Endothelial cell of umbilical vein (primary cell): ENCODE measurements around the gene SERTAD1. TPM values are rescaled to one million over a fixed set of nuclear protein-coding genes. Genes with fewer than 3 reads are reported as not detected.

ENCODE experiments used
- BruUV-seq: library from RNA; stranded (reverse); fragments of 400-500 nt; replicated peaks from 2 replicates; lab custom pipeline; 2021; lab: Mats Ljungman, UMichigan
- CTCF ChIA-PET: fragments of 300-600, 350-600 bp; sonication (Branson Sonifier 250); formaldehyde crosslinking; loops from one replicate; lab custom pipeline; 2021; ENCODE audit warnings: antibody characterized with exemption, inconsistent platforms; lab: Charles Lee
- POLR2A ChIA-PET: fragments of 300-600, 350-600 bp; sonication (Branson Sonifier 250); formaldehyde crosslinking; loops from one replicate; lab custom pipeline; 2021; ENCODE audit warnings: antibody characterized with exemption, inconsistent platforms; lab: Charles Lee
- DNase-seq: peaks from one replicate; pipeline ENCODE4 v3.0.0-alpha.2; 2011; ENCODE audit warnings: low read depth, low spot score
- FAIRE-seq: peaks from 2 replicates; lab custom pipeline; 2011; peaks lifted over from hg19 to GRCh38; lab: Jason Lieb, UNC
- H2AFZ ChIP-seq: 2 replicates; pipeline ENCODE4 v1.6.0; 2012; ENCODE audit warnings: low read depth, low read length, control low read depth, inconsistent platforms
- H3K27ac ChIP-seq: 2 replicates; pipeline ENCODE4 v1.5.1; 2011; ENCODE audit warnings: low read depth, mild to moderate bottlenecking, control low read depth, low read length, moderate library complexity; ENCODE audit not compliant: insufficient read depth
- H3K27me3 ChIP-seq, 2 experiments: 2 replicates each; pipeline versions ENCODE4 v1.6.0 to v1.6.1; 2011; ENCODE audit warnings: low read length in 2 of 2, mixed read lengths in 1 of 2; ENCODE audit not compliant: control insufficient read depth in 2 of 2, insufficient read depth in 2 of 2
- H3K36me3 ChIP-seq, 2 experiments: 2 replicates in 1 of 2; 3 replicates in 1 of 2; pipeline ENCODE4 v1.5.1; 2011; ENCODE audit warnings: low read length in 2 of 2, mild to moderate bottlenecking in 1 of 2, moderate library complexity in 1 of 2; ENCODE audit not compliant: control insufficient read depth in 2 of 2, insufficient read depth in 2 of 2; ENCODE audit errors: extremely low read depth in 1 of 2
- H3K4me1 ChIP-seq: 3 replicates; pipeline ENCODE4 v1.5.1; 2011; ENCODE audit warnings: mild to moderate bottlenecking, low read length; ENCODE audit not compliant: control insufficient read depth, insufficient read depth; ENCODE audit errors: extremely low read depth
- H3K4me2 ChIP-seq: 2 replicates; pipeline ENCODE4 v1.6.1; 2011; ENCODE audit warnings: low read length, control low read depth, mixed read lengths; ENCODE audit not compliant: insufficient read depth
- H3K4me3 ChIP-seq, 3 experiments: fragments of 200-600 bp in 1 of 3; sonication (generic), shearing (Covaris generic) in 1 of 3; replicated peaks in 1 of 3; 2 replicates each; pipeline ENCODE4 v1.5.1; 2011 to 2016; ENCODE audit warnings: control low read depth in 3 of 3, low read length in 3 of 3, mild to moderate bottlenecking in 2 of 3, inconsistent platforms in 1 of 3, low read depth in 1 of 3, moderate library complexity in 1 of 3; ENCODE audit not compliant: insufficient read depth in 1 of 3
- H3K79me2 ChIP-seq: 2 replicates; pipeline ENCODE4 v1.6.0; 2012; ENCODE audit warnings: low read length, inconsistent platforms; ENCODE audit not compliant: control insufficient read depth, insufficient read depth
- H3K9ac ChIP-seq: replicated peaks from 2 replicates; pipeline ENCODE3; 2011; ENCODE audit warnings: low read length, control low read depth; ENCODE audit not compliant: insufficient read depth; ENCODE audit errors: extremely low read depth
- H3K9me1 ChIP-seq: replicated peaks from 3 replicates; pipeline ENCODE4 v1.6.0; 2011; ENCODE audit warnings: mild to moderate bottlenecking, low read length; ENCODE audit not compliant: control insufficient read depth, insufficient read depth; ENCODE audit errors: extremely low read depth
- H3K9me3 ChIP-seq: replicated peaks from 2 replicates; pipeline ENCODE4 v1.5.1; 2012; ENCODE audit warnings: low read length, inconsistent platforms; ENCODE audit not compliant: control insufficient read depth, insufficient read depth
- H4K20me1 ChIP-seq: replicated peaks from 2 replicates; pipeline ENCODE3; 2011; ENCODE audit warnings: mild to moderate bottlenecking, low read length; ENCODE audit not compliant: control insufficient read depth, insufficient read depth; ENCODE audit errors: extremely low read depth
- EZH2 ChIP-seq: IDR thresholded peaks from 2 replicates; pipeline ENCODE4 v1.6.1; 2012; ENCODE audit warnings: borderline replicate concordance, low read depth, mild to moderate bottlenecking, moderate library complexity, low read length, inconsistent platforms; ENCODE audit not compliant: severe bottlenecking
- FOS ChIP-seq: IDR thresholded peaks from 2 replicates; pipeline ENCODE4 v1.6.1; 2011; ENCODE audit warnings: mild to moderate bottlenecking, low read length, moderate library complexity, borderline replicate concordance; ENCODE audit not compliant: insufficient read depth
- GATA2 ChIP-seq: IDR thresholded peaks from 2 replicates; pipeline ENCODE4 v1.7.0; 2011; ENCODE audit warnings: low read depth, mild to moderate bottlenecking, moderate library complexity, mixed read lengths, low read length; ENCODE audit not compliant: insufficient read length, insufficient read depth
- JUN ChIP-seq: IDR thresholded peaks from 2 replicates; pipeline ENCODE4 v1.6.1; 2011; ENCODE audit warnings: borderline replicate concordance, low read depth; ENCODE audit not compliant: insufficient read length, insufficient read depth
- MYC ChIP-seq: IDR thresholded peaks from one replicate; pipeline ENCODE4 v1.6.1; 2011; ENCODE audit warnings: mild to moderate bottlenecking, low read depth, low read length
- POLR2A ChIP-seq: IDR thresholded peaks from 2 replicates; pipeline ENCODE4 v1.6.1; 2012; ENCODE audit warnings: low read depth, mild to moderate bottlenecking, control low read depth, low read length
- POLR2AphosphoS5 ChIP-seq: IDR thresholded peaks from 2 replicates; pipeline ENCODE4 v1.6.1; 2012; ENCODE audit warnings: low read depth, mild to moderate bottlenecking, control low read depth, low read length, moderate library complexity; ENCODE audit not compliant: insufficient read depth
- dilution Hi-C: fragments of 300-500 bp; cut with MboI; formaldehyde crosslinking; loops from one replicate; pipeline ENCODE4 v1.15.0; 2019; ENCODE audit warnings: low sequenced_read_pairs; ENCODE audit not compliant: extremely low pct_ligation_motif_present
- intact Hi-C: fragments of 100-400 bp; cut with micrococcal nuclease; formaldehyde crosslinking; loops from one replicate; pipeline ENCODE4 v1.10.0; 2022
- polyA plus RNA-seq, 4 experiments: library from polyadenylated mRNA; depleted of rRNA in 3 of 4; stranded (reverse) in 3 of 4; unstranded in 1 of 4; fragments of >200 nt; gene quantifications; 2 replicates each; pipeline versions ENCODE4 v1.2.1 to v1.2.3, GENCODE V29; 2011 to 2012; ENCODE audit warnings: missing spikeins in 1 of 4
- total RNA-seq: library from RNA; stranded (reverse); gene quantifications from 2 replicates; pipeline ENCODE4 v1.2.3, GENCODE V29; 2021
- TF ChIP-seq, protein P1 (sequence below): IDR thresholded peaks from 2 replicates; pipeline ENCODE4 v1.6.1; 2011; ENCODE audit not compliant: insufficient read depth, insufficient read length
- TF ChIP-seq, protein P2 (sequence below), 2 donors: IDR thresholded peaks; 1 replicate in 1 of 2; 2 replicates in 1 of 2; pipeline ENCODE4 v1.5.1; 2011; ENCODE audit warnings: low read length in 2 of 2, mild to moderate bottlenecking in 2 of 2, moderate library complexity in 2 of 2, control low read depth in 1 of 2, inconsistent platforms in 1 of 2, low read depth in 1 of 2; ENCODE audit not compliant: insufficient read depth in 1 of 2; ENCODE audit errors: extremely low read depth in 1 of 2

SERTAD1 gene
- total and polyA plus RNA-seq, 2 donors (not counting 3 experiments of a cell fraction or from before 2014, with no cell fraction given) = 8.8 to 15.3 TPM

DNA sequence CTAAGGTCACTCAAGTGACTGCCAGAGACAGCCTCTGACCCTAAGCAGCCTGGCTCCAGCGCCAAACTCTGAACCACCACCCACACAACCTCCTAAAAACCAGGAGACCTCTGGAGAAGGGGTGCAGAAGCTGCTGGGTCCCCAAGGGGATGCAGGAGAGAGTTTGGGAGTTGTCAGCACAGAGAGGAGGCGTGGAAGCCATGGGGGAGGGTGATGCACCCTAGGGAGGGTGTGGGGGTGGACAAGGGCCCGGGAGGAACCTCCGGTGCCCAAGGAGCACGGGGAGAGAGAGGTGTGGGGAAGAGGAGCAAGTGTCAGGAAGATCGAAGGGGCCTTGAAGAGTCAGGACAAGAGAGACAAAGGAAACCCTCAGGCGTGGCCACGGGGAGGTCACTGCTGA, 33.7 kb downstream of the SERTAD1 start:
- no peaks in the 10 kb centered on the region for H3K9me3 ChIP-seq
- ChIA-PET CTCF (no interaction called here), POLR2A (no interaction called here)
- no peaks in the 10 kb centered on the region for H3K79me2 ChIP-seq
- H3K36me3 ChIP-seq = no peaks in the 10 kb centered on the region
- no peaks in the 10 kb centered on the region for H3K4me1 ChIP-seq
- no peaks in the 10 kb centered on the region for H4K20me1 ChIP-seq
- dilution Hi-C loops = no loop called here
- no peak overlapping the region for H3K27ac ChIP-seq
- no TSS peak for BruUV-seq
- H3K9ac ChIP-seq = no peak overlapping the region
- H3K9me1 ChIP-seq = no peaks in the 10 kb centered on the region
- no peak overlapping the region for H3K4me3 ChIP-seq
- no peak overlapping the region for H3K4me2 ChIP-seq
- no peaks in the 10 kb centered on the region for H3K27me3 ChIP-seq
- TF ChIP-seq POLR2AphosphoS5 = no peak
- TF ChIP-seq FOS = no peak
- TF ChIP-seq MYC = no peak
- TF ChIP-seq POLR2A = no peak
- no peak for TF ChIP-seq EZH2
- TF ChIP-seq, protein P1, sequence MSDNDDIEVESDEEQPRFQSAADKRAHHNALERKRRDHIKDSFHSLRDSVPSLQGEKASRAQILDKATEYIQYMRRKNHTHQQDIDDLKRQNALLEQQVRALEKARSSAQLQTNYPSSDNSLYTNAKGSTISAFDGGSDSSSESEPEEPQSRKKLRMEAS = no peak
- TF ChIP-seq, protein P2, sequence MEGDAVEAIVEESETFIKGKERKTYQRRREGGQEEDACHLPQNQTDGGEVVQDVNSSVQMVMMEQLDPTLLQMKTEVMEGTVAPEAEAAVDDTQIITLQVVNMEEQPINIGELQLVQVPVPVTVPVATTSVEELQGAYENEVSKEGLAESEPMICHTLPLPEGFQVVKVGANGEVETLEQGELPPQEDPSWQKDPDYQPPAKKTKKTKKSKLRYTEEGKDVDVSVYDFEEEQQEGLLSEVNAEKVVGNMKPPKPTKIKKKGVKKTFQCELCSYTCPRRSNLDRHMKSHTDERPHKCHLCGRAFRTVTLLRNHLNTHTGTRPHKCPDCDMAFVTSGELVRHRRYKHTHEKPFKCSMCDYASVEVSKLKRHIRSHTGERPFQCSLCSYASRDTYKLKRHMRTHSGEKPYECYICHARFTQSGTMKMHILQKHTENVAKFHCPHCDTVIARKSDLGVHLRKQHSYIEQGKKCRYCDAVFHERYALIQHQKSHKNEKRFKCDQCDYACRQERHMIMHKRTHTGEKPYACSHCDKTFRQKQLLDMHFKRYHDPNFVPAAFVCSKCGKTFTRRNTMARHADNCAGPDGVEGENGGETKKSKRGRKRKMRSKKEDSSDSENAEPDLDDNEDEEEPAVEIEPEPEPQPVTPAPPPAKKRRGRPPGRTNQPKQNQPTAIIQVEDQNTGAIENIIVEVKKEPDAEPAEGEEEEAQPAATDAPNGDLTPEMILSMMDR (IDR thresholded peaks at IDR 0.05; ENCODE audit: extremely low read depth in 1 of 2, insufficient read depth in 1 of 2, low read depth in 1 of 2, low read length in 2 of 2) = no peak
- no peak for TF ChIP-seq GATA2
- no peak for TF ChIP-seq JUN
- no peak overlapping the region for H2AFZ ChIP-seq
- FAIRE-seq (no peak), DNase-seq (no peak)
- intact Hi-C loops = no loop called here
